Endothelial cell of umbilical vein (primary cell): Measurements from ENCODE around the gene ATXN1.

Experiments
- EZH2 ChIP-seq: IDR thresholded peaks from 2 replicates; pipeline ENCODE4 v1.6.1; 2012; ENCODE audit warnings: borderline replicate concordance, low read depth, mild to moderate bottlenecking, moderate library complexity, low read length, inconsistent platforms; ENCODE audit not compliant: severe bottlenecking
- JUN ChIP-seq: IDR thresholded peaks from 2 replicates; pipeline ENCODE4 v1.6.1; 2011; ENCODE audit warnings: borderline replicate concordance, low read depth; ENCODE audit not compliant: insufficient read length, insufficient read depth
- MYC ChIP-seq: IDR thresholded peaks from one replicate; pipeline ENCODE4 v1.6.1; 2011; ENCODE audit warnings: mild to moderate bottlenecking, low read depth, low read length
- POLR2A ChIP-seq: IDR thresholded peaks from 2 replicates; pipeline ENCODE4 v1.6.1; 2012; ENCODE audit warnings: low read depth, mild to moderate bottlenecking, control low read depth, low read length
- POLR2AphosphoS5 ChIP-seq: IDR thresholded peaks from 2 replicates; pipeline ENCODE4 v1.6.1; 2012; ENCODE audit warnings: low read depth, mild to moderate bottlenecking, control low read depth, low read length, moderate library complexity; ENCODE audit not compliant: insufficient read depth
- TF ChIP-seq, protein P1 (sequence below), 2 donors: IDR thresholded peaks; 1 replicate in 1 of 2; 2 replicates in 1 of 2; pipeline ENCODE4 v1.5.1; 2011; ENCODE audit warnings: low read length in 2 of 2, mild to moderate bottlenecking in 2 of 2, moderate library complexity in 2 of 2, control low read depth in 1 of 2, inconsistent platforms in 1 of 2, low read depth in 1 of 2; ENCODE audit not compliant: insufficient read depth in 1 of 2; ENCODE audit errors: extremely low read depth in 1 of 2
- TF ChIP-seq, protein P2 (sequence below): IDR thresholded peaks from 2 replicates; pipeline ENCODE4 v1.6.1; 2011; ENCODE audit not compliant: insufficient read depth, insufficient read length

DNA sequence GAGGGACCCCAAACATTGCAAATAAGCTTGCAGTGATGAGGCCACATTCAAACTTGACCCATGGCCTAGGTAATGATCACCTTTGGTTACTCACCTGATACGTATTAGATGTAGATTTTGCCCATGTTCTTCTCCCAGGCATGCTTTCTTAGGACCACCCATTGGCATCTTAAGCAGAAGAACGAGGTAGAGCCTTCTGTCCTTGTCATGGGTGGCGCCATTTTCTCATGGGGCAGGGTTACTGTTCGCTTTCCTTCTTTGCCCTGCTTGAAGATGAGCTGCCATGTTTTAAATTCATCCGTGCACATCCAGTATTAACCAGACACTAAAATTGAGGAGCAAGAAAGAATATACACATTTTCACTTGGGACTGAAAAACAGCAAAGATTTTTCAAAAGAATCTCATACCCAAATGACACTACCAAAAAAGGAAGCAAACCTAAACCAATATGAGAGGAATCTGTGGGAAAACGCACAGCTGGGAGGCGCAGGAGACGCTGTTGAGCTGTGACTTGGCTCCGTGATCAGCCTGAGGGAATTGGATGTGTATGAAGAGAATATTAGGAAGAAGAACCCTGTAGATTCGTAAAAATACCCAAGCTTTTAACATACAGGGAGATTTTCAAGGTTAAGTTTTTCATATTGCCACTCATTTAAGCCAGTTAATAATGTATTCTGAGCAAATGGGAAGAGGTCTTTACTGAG is 486.2 kb downstream of the ATXN1 start:
- TF ChIP-seq, protein P1, sequence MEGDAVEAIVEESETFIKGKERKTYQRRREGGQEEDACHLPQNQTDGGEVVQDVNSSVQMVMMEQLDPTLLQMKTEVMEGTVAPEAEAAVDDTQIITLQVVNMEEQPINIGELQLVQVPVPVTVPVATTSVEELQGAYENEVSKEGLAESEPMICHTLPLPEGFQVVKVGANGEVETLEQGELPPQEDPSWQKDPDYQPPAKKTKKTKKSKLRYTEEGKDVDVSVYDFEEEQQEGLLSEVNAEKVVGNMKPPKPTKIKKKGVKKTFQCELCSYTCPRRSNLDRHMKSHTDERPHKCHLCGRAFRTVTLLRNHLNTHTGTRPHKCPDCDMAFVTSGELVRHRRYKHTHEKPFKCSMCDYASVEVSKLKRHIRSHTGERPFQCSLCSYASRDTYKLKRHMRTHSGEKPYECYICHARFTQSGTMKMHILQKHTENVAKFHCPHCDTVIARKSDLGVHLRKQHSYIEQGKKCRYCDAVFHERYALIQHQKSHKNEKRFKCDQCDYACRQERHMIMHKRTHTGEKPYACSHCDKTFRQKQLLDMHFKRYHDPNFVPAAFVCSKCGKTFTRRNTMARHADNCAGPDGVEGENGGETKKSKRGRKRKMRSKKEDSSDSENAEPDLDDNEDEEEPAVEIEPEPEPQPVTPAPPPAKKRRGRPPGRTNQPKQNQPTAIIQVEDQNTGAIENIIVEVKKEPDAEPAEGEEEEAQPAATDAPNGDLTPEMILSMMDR (IDR thresholded peaks at IDR 0.05; ENCODE audit: extremely low read depth in 1 of 2, insufficient read depth in 1 of 2, low read depth in 1 of 2, low read length in 2 of 2) = no peak
- TF ChIP-seq JUN (no peak), EZH2 (no peak), MYC (no peak), POLR2A (no peak), POLR2AphosphoS5 (no peak)
- TF ChIP-seq, protein P2, sequence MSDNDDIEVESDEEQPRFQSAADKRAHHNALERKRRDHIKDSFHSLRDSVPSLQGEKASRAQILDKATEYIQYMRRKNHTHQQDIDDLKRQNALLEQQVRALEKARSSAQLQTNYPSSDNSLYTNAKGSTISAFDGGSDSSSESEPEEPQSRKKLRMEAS = no peak
